Large intestine (tissue), 3 donors: Measurements from ENCODE around the gene H6PD. TPM values are rescaled to one million over a fixed set of nuclear protein-coding genes. Genes with fewer than 3 reads are reported as not detected.

Experiments used
- DNase-seq, 2 donors: peaks; one replicate each; pipeline versions ENCODE4 v3.0.0 to v3.0.0-alpha.2; 2013
- H3K27ac ChIP-seq: one replicate; pipeline ENCODE4 v1.5.1; 2013; ENCODE audit warnings: low read length
- H3K27me3 ChIP-seq: 2 replicates; pipeline ENCODE4 v1.6.1; 2013; ENCODE audit warnings: low read length; ENCODE audit not compliant: control insufficient read depth, insufficient read depth
- H3K36me3 ChIP-seq: 2 replicates; pipeline ENCODE4 v1.6.1; 2013; ENCODE audit warnings: low read length; ENCODE audit not compliant: control insufficient read depth, insufficient read depth
- H3K4me1 ChIP-seq: one replicate; pipeline ENCODE4 v1.6.1; 2013; ENCODE audit warnings: low read length; ENCODE audit not compliant: control insufficient read depth, insufficient read depth
- H3K4me3 ChIP-seq: one replicate; pipeline ENCODE4 v1.5.1; 2013; ENCODE audit warnings: low read length
- H3K9me3 ChIP-seq: one replicate; pipeline ENCODE4 v1.6.1; 2013; ENCODE audit warnings: mild to moderate bottlenecking, low read depth, low read length, moderate library complexity; ENCODE audit not compliant: control insufficient read depth
- WGBS: methylation state at CpG from one replicate; pipeline ENCODE4 v1.1.5; 2013; ENCODE audit warnings: low lambda C conversion rate; ENCODE audit not compliant: insufficient coverage; 5-methylcytosine and 5-hydroxymethylcytosine counted together
- polyA plus RNA-seq: library from polyadenylated mRNA; unstranded; fragments of 120-200 nt; gene quantifications from one replicate; pipeline ENCODE4 v1.2.1, GENCODE V29; 2013

H6PD gene
- polyA plus RNA-seq, 1 donor = 36.6 TPM

DNA sequence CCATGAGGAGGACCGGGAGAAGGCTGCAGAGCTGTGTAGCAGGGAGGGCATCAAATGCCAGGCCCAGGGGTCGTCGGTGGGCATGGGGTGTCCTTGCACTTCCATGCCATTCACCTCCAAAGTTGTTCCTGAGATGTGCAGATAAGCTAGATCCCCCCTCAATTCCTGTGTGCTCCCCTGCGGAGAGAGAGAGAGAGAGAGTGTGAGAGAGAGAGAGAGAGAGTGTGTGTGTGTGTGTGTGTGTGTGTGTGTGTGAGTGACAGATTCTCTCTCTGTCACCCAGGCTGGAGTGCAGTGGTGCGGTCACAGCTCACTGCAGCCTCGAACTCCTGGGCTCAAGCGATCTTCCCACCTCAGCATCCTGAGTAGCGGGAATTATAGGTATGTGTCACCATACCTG lies 74.5 kb downstream of the H6PD start:
- no CpG with 5 or more reads among the region's 8 CpGs for WGBS
- Histone ChIP-seq H3K4me1 (no peaks in the 10 kb centered on the region), H3K27me3 (no peaks in the 10 kb centered on the region), H3K9me3 (no peaks in the 10 kb centered on the region), H3K27ac (no peak overlapping the region), H3K4me3 (no peak overlapping the region), H3K36me3 (no peaks in the 10 kb centered on the region)
- no peak for DNase-seq

DNA sequence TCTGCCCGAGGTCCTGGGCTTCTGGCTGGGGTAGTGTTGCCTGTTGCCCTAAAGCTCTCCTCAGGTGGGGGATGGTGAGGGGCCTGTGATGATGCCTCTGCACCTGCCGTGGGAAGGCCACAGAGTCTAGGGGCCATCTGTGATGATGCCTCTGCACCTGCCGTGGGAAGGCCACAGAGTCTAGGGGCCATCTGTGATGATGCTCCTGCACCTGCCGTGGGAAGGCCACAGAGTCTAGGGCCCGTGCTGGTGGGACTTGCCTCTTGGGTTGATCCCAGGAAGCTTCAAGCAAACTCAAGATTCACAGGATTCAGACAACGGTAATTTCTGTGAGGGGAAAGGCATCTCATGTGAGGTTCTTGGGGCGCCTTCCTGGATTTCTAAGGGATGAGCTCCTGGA lies 75.4 kb downstream of the H6PD start:
- DNase-seq = no peak
- no peaks in the 10 kb centered on the region for H3K36me3 ChIP-seq
- no peaks in the 10 kb centered on the region for H3K27me3 ChIP-seq
- no peaks in the 10 kb centered on the region for H3K4me1 ChIP-seq
- H3K9me3 ChIP-seq = no peaks in the 10 kb centered on the region
- H3K4me3 ChIP-seq = no peak overlapping the region
- no peak overlapping the region for H3K27ac ChIP-seq
- WGBS = no CpG with 5 or more reads among the region's 7 CpGs

DNA sequence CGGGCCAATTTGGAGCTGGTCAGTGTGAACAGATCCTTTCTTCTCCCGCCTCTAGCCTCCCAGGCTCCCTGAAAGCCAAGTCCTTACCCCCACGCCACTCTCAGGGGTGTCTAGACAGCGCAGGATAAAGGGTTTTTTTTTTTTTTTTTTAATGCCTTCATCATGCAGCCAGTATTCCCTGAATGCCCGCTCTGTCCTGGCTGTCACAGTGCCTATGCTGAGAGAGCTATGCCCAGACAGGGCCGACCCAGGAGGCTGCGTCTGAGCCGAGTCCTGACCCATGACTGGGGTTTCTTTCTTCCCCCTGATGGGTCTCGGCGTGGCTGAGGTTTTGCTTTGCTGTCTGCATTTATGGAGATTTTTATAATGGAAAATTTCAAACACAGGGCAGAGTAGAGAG lies 76.5 kb downstream of the H6PD start:
- no peaks in the 10 kb centered on the region for H3K4me1 ChIP-seq
- no CpG with 5 or more reads among the region's 10 CpGs for WGBS
- H3K27me3 ChIP-seq = no peaks in the 10 kb centered on the region
- peaks cover 6% of the 10 kb centered on the region for H3K36me3 ChIP-seq
- no peaks in the 10 kb centered on the region for H3K9me3 ChIP-seq
- no peak for DNase-seq
- H3K27ac ChIP-seq = no peak overlapping the region
- H3K4me3 ChIP-seq = no peak overlapping the region

DNA sequence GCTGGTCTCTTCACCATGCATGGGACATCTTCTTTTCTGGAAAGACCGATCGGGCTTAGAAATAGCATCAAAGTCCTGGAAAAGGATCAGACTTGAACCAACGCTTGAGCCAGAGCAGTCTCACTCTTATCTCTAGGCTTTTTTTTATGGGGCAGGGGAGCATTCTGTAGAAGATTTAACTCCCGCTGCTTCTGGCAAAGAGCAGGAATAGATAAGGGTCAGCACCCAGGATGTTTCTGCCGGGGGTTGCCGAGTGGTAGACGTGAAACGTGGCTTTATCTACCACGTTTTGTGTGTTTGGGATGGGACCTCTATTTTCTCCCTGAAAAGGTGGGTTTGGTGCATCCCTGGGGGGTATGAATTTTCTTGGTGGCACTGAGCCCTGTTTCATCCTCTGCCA lies 76.9 kb downstream of the H6PD start:
- Histone ChIP-seq H3K36me3 (peaks cover 9% of the 10 kb centered on the region), H3K4me1 (no peaks in the 10 kb centered on the region), H3K27ac (no peak overlapping the region), H3K4me3 (no peak overlapping the region), H3K9me3 (no peaks in the 10 kb centered on the region), H3K27me3 (no peaks in the 10 kb centered on the region)
- no peak for DNase-seq
- WGBS = no CpG with 5 or more reads among the region's 9 CpGs

DNA sequence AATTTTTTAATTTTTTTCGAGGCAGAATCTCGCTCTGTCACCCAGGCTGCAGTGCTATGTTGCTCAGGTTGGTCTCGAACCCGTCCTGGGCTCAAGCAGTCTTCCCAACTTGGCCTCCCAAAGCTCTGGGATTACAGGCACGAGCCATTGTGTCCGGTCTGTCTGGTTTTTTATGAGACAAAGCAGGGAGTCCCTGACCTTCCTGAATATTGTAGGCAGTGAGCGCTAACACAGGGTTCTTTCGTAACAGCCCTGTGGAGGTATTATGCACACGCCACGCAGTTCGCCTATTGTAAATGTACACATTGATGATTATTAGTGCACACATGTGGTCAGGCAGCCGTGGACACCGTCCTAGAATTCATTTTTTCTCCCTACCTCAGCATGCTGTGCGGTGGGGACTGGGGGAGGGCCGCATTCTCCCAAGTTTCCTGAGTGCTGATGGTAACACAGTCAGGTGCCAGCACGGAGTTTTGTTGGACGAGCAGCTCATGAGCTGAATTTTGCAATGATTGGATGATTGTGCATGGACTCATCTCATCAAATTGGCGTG lies 77.7 kb downstream of the H6PD start:
- H3K9me3 ChIP-seq = no peaks in the 10 kb centered on the region
- H3K27ac ChIP-seq = no peak overlapping the region
- H3K36me3 ChIP-seq = peaks cover 12% of the 10 kb centered on the region
- no peak for DNase-seq
- peaks cover 2% of the 10 kb centered on the region for H3K4me1 ChIP-seq
- WGBS = 100% methylated on average over 1 of the region's 18 CpGs
- no peaks in the 10 kb centered on the region for H3K27me3 ChIP-seq
- no peak overlapping the region for H3K4me3 ChIP-seq

DNA sequence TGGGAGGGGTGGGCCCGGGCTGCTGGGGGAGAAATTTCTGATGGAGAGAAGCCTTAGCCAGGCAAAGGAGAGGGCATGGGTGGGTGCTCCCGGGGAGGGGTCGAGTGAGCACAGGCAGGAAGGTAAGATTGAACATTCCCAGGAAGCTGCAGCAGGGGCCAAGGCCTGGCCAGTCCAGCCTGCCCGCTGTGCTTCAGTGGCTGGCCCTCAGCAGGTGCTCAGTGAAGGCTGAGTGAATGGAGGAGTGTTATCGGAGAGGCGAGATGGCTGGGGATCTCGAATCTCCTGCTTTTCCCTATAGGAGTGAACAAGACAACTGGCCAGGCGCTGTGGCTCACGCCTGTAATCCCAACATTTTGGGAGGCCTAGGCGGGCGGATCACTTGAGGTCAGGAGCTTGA lies 79.0 kb downstream of the H6PD start:
- no peak overlapping the region for H3K27ac ChIP-seq
- no CpG with 5 or more reads among the region's 11 CpGs for WGBS
- no peaks in the 10 kb centered on the region for H3K9me3 ChIP-seq
- H3K36me3 ChIP-seq = peaks cover 15% of the 10 kb centered on the region
- peaks cover 14% of the 10 kb centered on the region for H3K4me1 ChIP-seq
- no peak for DNase-seq
- no peaks in the 10 kb centered on the region for H3K27me3 ChIP-seq
- no peak overlapping the region for H3K4me3 ChIP-seq

DNA sequence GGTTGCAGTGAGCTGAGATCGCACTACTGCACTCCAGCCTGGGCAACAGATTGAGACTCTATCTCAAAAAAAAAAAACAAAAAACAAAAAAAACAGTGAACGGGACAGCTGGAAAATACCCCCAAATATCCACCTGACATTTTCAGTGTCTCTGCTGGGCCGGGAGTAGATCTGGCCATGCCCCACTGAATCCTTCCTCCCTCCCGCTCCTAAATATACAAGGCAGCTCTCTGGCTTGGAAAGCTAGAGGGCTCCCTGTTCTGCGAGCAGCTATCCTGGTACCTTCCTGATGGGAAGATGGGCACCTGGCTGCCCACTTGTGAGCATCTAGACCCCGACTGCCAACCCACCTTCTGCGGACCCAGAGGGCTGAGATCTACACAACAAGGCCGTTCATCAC lies 79.5 kb downstream of the H6PD start:
- H3K4me1 ChIP-seq = peaks cover 17% of the 10 kb centered on the region

DNA sequence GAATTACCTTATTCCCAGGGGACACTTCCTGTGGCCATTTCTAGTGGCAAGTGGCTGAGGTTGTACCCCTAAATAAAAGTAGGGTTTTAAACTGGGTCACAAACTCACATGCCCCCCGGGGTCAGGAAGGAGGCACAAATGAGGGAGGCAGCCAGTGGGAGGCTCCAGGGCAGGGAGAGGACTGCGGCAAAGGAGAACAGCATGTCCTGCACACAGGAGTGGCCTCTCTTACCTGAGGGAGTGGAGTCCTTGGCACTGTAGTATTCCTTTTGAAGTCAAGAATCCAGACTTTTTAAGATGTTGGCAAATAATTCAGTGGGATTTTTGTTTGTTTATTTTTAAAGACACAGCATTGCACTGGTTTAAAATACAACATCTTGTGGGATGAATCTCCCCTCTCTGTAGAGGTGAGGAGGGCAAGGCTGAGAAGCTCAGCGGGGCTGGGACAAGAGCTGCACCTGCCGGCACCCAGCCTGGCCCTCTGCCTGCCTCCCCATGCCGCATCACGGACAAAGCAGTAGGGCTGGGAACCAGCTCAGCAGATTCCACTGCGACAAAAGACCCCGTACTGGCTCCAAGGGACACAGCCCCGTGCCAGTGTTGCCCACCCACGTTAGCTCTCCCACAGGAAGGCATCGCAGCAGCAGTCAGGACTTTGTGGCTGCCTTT lies 80.3 kb downstream of the H6PD start:
- H3K36me3 ChIP-seq = peaks cover 17% of the 10 kb centered on the region
- WGBS = no CpG with 5 or more reads among the region's 11 CpGs
- H3K9me3 ChIP-seq = peaks cover 3% of the 10 kb centered on the region
- no peaks in the 10 kb centered on the region for H3K27me3 ChIP-seq
- H3K4me3 ChIP-seq = no peak overlapping the region
- DNase-seq = no peak
- H3K4me1 ChIP-seq = peaks cover 24% of the 10 kb centered on the region
- no peak overlapping the region for H3K27ac ChIP-seq

More for the DNA sequence above, 79.5 kb downstream of the H6PD start:
- H3K4me3 ChIP-seq = no peak overlapping the region
- 100% methylated on average over 1 of the region's 8 CpGs for WGBS
- no peak overlapping the region for H3K27ac ChIP-seq
- H3K27me3 ChIP-seq = no peaks in the 10 kb centered on the region
- peaks cover 17% of the 10 kb centered on the region for H3K36me3 ChIP-seq
- DNase-seq = no peak
- no peaks in the 10 kb centered on the region for H3K9me3 ChIP-seq

DNA sequence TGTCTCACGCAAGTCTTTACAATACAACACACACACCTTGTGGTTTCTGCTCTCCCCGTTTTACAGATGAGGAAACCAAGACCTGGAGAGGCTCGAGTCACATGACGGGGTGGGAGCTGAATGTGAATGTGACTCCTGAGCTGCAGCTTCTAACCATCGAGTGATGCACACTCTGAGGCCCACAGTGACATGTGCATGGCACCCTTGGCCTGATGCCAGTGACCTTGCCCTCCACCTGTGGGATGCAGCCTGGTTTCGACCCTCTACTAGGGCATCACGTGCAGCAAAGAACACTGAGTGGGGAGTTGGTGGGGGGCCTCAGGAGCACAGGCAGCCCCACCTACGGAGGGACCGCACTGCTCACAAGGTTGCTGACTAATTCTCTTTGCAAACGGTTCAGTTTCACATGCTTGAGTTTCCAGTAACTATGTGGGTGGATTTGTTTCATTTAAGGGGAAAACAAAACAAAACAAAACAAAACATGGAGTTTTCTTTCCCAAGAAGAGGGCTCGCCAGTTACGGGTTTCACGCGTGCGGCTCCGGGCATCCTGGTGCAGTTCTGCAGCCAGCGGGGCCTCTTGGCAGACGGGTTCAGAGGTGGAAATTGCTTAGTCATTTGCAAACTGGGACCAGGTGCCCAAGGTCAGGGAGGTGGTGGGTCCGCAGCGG lies 81.0 kb downstream of the H6PD start:
- H3K9me3 ChIP-seq = peaks cover 3% of the 10 kb centered on the region
- no peak overlapping the region for H3K4me3 ChIP-seq
- no peak overlapping the region for H3K27ac ChIP-seq
- WGBS = 40% methylated on average over 2 of the region's 20 CpGs
- no peak for DNase-seq
- peaks cover 31% of the 10 kb centered on the region for H3K4me1 ChIP-seq
- H3K27me3 ChIP-seq = no peaks in the 10 kb centered on the region
- H3K36me3 ChIP-seq = peaks cover 17% of the 10 kb centered on the region

DNA sequence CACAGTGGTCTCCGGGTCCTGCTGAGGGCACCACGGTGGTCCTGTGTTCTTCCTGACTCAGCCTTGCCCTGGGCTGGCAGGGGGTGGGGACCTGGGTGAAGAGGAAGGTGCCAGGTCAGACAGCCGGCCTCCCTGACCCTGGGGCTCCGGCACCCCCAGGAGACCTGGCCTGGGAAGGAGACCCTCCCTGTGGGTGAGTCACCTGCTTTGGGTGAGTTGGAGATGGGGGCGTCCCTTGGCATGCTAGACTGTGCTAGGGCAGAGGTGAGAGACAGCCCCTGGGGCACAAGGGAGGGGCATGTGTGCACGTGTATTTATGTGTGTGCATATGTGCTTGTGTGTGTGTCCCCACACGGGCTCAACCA lies 81.5 kb downstream of the H6PD start:
- peaks cover 3% of the 10 kb centered on the region for H3K9me3 ChIP-seq
- no peak for DNase-seq
- peaks cover 36% of the 10 kb centered on the region for H3K4me1 ChIP-seq
- peaks cover 17% of the 10 kb centered on the region for H3K36me3 ChIP-seq
- H3K4me3 ChIP-seq = no peak overlapping the region
- H3K27ac ChIP-seq = no peak overlapping the region
- WGBS = no CpG with 5 or more reads among the region's 7 CpGs
- no peaks in the 10 kb centered on the region for H3K27me3 ChIP-seq

DNA sequence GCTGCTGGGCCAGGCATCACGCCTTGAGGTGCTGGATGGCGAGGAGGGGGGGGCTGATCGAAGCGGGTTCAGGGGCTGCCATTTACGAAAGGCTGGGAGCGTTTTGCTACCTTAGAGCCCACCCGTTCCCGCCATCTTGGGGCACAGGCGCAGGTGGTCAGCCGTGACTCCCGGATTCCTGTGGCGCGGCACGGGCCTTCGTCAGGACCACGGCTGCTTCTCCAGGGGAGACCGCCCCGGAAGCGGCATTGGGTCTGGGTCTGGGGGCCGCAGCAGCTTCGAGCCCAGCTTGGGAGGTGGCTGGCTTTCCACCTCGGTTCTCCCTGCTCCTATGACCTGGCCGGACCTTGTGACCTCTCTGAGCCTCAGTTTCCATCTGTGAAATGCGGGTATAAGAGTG lies 81.9 kb downstream of the H6PD start:
- H3K27me3 ChIP-seq = no peaks in the 10 kb centered on the region
- peaks cover 3% of the 10 kb centered on the region for H3K9me3 ChIP-seq
- H3K4me1 ChIP-seq = peaks cover 41% of the 10 kb centered on the region
- no peak for DNase-seq
- no CpG with 5 or more reads among the region's 24 CpGs for WGBS
- H3K27ac ChIP-seq = no peak overlapping the region
- no peak overlapping the region for H3K4me3 ChIP-seq
- peaks cover 17% of the 10 kb centered on the region for H3K36me3 ChIP-seq
